SIG-M5 treated with dmso at 0.1 percent for 504 hours (cell line): ENCODE data around the gene CADPS.

Experiments used
- DNase-seq: peaks from one replicate; lab custom pipeline; 2025; ENCODE audit not compliant: unreplicated experiment; lab: John Stamatoyannopoulos, UW

The CADPS gene

DNA sequence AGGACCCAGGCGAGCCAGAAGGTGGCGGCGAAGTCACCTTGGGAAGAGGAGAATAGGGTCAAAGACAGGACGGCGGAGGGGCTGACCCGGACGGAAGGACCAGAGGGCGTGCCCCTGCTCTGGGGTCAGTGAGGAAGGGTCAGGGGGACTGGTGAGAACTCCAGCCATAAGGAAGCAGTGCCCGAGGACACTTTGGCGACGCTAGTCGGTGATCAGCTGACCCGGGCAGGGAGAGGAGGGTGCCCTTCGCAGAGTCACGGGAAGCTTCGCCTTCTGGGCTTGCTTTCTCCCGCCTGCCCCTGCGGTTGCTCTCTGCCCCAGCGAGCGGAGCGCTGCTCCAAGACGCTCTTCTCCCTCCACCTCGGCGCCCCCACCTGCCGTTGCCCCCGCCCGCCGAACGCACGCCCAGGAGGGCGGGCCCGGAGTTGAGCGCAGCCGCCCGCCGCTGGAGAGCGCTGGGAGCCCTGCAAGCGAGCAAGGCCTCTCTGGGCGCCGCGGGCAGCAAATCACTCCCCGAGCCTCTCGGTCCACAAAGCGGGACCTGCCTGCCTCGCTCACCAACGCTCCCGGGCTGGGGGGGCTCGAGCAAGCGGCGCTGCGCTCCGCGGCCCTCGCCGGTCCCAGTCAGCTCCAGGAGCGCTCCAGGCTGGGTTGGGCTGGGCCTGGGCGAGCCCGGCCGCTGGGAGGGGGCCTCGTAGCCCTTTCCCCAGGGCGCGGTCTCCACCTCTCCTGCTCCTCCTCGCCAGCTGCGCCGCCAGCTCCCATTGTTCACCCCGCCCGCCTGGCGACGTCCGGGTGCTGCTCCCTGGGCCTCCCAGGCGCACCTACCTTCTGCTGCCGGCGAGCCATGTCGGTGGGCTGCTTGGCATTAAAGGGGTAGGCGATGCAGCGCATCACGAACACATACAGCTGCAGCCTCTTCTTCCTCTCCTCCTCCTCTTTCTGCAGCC, 1.2 kb downstream of the CADPS start:
- DNase-seq: peak; percentile 33

DNA sequence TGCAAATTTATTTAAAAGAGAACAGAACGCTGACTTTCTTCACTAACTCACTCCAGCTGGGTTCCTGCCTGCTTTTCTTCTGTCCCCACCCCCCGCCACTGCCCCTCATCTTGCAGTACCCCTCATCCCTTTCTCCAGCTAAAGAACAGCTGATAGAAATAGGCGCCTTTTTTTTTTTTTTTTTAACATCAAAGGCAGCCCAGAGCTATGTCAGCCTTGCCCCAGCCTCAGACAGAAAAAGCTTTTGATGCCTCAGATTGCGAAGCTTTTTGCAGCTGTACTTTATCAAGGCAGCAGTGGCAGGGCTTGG, 1.8 kb downstream of the CADPS start:
- no peak for DNase-seq

DNA sequence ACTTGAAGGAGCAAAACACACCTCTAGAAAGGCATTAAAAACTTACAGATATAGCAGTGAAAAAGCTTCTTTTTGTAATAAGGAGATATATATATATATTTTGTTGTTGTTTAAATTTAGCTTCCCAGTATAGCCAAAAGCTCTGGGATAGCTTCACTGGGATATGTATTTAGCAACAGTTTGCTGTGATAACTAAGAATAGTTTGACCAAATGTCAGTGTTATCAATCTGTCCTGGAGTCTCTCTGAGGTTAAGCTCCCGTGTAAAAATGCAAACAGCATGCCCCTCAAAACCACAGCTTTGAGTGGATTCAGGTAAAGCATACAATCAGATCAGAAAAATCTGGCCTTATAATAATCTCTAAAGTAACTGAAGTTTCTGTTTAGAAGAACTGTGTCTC, 2.9 kb downstream of the CADPS start:
- no peak for DNase-seq

DNA sequence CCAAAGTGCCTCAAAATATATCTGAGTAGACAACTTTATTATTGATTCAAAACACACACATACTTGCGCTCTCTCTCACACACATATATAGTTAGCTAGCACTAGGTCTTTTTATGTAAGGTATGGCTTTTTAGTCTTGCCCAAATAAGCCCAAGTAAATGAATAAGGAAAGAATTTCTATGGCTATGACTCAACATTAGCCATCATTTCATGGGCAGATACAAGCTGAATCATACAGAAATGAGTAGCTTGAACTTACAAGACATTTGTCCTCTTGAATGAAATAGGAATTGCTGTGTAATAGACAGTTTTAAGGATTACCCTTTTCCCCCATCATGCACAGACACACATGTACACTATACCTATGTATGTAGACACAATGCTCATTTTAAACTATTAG, 4.9 kb downstream of the CADPS start:
- DNase-seq: no peak

DNA sequence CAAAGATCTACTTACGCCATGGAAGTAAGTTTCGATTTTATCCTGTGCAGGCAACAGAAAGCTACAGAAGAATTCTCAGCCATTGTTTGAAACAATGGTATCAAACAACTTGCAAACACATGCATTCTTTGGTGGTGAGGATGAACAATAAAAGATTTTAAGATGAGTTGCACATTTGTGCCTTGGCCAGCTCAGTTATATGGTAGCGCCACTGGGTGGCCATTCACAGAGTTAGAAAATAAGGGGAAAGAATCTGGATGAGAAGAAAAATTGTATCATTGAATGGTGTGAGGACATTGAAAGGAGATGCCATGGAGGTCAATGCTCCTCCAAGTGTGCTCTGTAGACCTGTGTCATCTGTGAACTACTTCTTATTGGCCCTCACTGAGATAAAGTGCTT, 11.6 kb downstream of the CADPS start:
- DNase-seq: no peak

DNA sequence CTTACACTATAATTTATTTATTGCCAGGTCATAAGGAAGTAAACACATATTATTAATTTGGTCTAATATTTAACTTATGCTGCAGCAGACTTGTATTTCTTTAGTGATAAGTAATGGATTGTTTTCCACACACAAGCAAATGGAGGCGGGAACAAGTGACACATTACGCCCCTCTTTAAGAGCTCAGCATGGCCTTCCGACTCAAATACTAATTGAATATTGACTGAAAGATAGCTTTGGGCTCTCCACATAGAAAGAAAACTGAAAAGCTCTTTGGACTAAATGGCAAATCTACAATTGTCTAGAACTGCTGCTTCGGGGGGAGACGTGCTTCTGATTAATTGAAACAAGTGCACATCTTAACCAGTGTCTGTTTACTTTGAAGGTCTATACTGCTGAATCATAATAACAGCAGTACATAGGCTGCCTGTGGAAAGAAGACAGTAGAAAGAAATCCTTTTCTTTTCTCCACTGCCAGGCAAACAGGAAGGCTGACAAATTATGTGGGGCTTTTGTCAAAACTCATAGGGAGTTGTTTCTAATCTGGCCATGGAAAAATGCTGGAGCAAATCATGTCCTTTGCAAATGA, 15.9 kb downstream of the CADPS start:
- DNase-seq: no peak

DNA sequence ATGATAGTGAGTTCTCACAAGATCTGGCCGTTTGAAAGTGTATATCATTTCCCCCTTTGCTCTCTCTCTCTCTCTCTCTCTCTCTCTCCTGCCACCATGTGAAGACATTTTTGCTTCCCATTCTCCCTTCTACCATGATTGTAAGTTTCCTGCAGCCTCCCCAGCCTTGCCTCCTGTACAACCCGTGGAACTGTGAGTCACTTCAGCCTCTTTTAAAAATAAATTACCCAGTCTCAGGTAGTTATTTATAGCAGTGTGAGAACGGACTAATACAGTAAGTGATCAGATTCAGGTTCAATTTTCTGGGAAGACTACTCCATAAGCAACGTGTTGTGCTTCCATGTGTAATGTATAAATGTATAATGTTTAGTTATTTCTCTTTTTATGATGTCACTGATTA, 29.2 kb downstream of the CADPS start:
- no peak for DNase-seq

DNA sequence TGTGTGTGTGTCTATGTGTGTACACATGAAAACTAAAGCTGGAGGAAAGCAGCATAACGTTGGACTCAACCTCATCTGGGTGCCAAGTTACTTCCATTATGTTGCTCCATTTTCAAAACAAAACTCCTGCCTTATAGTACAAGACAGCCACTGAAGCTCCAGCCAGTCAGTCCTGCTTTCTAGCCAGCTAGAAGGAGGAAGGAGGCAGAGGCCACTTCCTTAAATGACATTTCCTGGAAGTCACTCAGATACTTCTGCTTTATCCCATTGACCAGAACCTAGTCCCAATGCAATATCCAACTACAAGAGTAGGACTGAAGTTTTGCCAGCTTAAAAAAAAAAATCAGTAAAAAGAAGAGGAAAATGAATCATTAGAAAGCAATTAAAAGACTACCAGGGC, 31.7 kb downstream of the CADPS start:
- DNase-seq: no peak

DNA sequence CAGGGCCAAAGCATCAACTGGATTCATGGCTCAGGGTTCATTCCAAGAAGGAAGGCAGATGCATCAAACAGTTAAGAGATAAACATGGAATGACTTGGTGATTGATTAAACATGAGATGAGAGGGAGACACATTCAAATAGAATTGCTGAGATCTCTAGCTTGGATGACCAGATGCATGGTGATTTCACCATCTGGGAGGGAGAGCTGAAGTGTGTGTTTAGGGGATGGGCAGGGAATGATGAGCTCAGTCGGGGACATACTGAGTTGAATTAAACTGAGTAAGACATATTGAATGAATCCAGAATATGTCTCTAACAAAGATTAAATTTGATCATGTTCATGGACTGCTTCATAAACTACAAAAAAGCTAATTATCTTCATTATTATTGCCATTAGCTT, 35.5 kb downstream of the CADPS start:
- DNase-seq: no peak

DNA sequence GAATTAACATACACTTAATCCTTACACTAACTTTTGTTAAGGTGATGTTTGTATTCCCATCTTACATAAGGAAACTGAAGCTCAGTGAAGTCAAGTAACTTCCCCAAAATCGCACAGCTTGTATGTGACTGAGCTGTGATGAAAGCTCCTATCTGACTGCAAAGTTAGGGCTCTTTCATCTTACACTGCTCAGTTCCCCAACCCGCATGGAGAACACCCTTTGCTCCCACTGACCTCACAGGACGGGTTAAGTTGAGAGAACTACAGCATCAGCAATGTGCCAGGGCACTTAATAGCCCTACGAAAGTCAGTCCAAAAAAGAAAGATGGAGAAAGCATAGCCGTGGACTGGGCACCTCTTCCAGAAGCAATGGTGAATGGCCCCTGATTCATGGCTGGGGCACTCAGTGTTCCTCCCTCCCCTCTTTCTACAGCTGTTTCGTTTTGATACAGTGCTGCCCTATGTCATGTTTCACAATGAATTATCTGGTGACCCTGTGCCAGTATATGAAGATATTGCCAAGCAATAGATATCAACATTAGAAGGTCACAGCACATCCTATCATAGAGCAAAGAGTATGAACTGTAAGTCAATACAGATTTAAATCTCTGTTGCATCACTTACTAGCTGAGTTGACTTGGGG, 38.0 kb downstream of the CADPS start:
- no peak for DNase-seq

DNA sequence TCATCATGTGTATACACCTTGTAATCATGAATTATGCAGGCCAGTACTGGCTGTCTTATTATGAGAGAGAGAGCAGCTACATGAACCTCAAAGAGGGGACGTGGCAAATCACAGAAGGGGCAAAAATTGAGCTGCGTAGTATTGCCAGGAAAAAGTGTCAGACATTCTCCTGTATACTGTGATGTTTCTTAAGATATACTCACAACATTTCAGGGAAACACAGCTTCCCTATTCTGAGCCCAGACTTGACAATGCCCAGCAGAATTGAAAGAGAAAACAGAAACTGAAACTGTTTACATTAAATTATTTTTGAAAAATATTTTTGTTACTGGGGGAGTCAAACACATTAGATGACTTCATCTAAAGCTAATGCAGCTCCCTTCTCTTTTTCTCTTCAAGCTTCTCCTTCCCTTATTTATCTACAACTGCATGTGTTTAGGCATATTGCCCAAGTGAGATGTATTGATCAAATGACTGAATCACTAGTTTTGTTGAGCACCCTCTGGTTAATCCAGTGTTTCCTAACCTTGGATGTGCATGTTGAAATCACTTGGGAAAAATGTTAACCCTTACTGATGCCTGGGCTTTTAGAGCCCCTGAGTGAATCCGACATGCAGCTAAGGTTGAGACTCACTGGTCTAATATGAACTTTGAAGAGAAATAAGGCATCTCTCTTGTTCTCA, 39.5 kb downstream of the CADPS start:
- no peak for DNase-seq

DNA sequence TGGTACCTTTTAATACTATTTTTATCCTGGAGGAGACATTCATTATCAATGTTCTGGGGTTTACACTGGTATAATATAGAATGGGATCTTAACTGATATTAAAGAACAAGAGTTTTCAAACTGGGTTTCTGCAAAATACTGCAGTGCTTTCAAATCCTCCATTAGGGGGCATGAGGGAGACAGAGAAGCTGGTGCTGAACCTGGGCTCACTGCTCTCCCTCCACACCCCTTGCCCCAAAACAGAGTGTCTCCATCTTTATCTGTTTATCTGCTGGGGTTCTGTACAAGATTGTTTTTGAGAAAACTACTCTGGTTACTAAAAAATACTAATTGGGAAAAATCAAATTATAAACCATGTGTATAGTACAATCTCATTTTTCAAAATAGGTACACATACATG, 41.7 kb downstream of the CADPS start:
- DNase-seq: peak; percentile 37

DNA sequence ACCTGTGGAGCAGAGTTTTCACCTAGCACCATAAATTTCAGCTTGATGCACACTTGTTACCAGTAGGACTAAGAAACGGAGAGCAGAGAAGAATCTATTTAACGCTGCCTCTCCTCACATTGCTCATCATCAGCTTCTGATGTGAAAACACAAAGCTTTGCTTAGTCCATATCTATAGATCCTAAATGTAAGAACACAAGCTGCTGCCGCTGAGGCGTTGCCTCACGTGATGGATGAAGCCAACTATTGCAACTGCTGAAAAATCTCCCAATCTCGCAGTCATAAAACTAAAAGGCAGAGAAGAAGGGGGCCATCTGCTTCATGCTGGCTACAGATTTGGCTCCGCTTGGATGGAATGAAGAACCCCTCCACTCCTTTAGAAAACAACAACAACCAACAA, 42.7 kb downstream of the CADPS start:
- no peak for DNase-seq

DNA sequence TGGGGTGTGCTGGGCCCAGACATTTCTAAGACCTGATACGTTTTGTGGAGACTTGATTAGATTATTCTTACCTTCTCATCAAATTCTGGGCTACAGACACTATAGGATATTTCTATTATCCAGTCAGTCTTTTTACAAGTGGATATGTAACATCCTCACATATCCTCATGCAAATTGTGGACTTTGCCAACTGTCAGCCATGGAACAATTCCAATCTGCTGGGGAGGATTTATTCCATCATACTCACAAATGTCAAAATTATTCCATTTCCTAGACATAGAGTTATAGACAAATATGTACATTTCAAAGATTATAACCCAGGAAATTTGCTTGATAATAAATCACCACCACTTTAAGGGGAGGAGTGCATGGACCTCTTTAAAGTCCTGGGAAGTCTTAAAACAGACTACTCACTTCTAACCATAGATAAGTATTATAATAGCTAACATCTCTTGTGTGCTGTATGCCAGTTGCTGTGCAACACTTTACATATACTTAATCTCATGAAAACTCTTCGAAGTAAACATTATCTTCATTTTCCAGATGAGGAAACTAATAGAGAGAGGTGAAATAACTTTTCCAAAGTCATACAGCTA, 44.4 kb downstream of the CADPS start:
- no peak for DNase-seq

DNA sequence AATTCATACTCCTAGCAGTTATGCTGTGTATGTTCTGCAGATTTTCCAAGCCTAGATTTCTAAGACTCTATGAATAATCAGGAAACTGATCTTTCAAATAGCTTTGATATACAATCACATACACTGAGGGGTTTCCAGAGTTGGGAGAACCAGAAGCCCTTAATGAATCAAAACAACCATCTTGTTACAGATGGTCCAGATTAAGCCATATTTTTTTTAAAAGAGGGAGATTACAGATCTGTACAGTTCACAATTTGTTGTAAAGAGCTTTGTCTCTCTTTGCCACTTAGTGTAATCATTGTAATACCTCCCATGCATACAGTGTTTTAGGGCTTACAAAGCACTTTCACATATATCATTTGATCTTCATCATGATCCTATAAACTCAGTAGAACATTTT, 47.7 kb downstream of the CADPS start:
- no peak for DNase-seq

DNA sequence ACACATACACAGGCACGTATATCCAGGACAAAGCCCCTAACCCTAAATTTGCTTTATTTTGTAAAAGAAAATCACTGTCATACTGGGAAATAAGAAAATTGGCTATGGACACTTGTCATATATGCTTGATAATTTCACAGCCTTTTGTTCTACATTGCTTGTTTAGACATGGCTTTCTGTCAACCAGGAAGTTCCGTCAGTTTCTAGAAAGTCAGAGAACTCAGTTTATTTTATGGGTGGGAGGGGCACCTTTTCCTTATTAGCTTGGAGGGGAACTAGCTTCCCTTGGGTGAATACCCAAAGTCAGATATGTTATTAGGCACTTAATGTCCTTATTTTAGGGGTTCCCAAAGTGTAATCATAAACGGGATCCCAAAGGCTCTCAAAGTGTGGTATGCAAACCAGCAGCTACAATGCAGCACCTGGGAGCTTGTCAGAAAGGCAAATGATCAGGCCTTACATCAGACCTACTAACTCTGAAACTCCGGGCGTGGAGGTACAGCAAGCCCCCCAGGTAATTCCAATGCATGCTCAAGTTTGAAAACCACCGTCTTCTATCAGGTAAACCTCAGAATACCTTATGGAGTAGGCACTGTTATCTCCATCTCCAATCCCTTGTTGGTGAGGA, 50.1 kb downstream of the CADPS start:
- DNase-seq: no peak

DNA sequence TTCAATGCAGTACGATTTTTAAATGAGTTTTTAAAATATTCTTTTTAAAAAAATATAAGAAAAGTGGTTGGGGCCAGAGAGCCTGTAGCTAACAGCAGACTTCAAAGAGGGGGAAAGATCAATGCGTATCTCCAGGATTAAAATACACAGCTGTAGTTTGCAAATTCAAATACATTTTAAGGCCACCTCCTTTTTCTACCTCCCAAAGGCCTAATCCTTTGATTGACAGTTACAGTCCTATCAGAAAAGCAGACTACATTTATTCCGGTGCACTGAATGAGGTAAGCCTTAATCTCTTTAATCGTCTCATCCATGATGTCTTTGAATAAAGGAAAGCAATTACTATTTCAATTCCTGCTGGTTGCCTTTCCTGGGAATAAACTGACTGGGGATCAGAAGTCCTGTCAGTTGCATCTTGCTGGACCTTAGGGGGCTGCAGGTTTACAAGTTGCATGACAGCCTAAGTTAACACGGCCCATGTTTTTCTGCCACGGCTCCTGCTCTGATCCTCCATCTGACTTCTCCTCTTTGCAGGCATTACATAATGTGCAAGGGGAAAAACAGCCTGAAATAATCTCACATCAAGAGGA, 51.7 kb downstream of the CADPS start:
- DNase-seq: no peak

DNA sequence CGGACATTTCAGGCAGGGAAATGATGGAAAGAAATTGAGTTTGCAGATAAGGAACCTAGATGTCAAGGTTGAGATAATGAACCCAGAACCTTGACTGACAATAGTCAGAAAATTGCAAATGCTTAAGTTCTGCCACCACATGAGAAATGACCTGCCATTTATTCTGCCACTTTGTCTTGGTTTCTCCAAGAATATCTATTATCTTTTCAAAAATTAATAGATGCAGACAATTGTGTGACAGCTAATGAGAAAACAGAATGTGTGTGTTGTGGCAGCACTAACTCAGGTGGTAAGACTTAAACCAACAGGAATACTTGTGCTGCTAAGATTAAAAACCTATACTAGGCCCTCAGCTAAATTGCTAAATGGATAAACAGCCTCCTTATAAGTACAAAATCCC, 52.3 kb downstream of the CADPS start:
- DNase-seq: no peak

DNA sequence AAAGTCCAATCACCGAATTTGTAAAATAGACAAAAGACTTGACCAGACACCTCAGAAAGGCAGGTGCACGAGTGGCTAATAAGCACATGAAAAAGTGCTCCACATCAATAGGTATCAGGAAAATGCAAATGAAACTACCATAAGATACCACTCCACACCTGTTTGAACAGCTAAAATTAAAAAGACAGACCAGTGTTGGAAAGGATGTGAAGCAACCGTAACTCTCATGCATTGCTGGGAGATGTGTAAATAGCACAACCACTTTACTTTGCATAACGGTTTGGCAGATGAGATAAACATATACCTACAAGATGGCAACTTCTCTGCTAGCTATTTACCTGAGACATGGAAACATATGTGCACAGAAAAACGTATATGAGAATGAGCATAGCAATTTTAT, 56.9 kb downstream of the CADPS start:
- DNase-seq: no peak

DNA sequence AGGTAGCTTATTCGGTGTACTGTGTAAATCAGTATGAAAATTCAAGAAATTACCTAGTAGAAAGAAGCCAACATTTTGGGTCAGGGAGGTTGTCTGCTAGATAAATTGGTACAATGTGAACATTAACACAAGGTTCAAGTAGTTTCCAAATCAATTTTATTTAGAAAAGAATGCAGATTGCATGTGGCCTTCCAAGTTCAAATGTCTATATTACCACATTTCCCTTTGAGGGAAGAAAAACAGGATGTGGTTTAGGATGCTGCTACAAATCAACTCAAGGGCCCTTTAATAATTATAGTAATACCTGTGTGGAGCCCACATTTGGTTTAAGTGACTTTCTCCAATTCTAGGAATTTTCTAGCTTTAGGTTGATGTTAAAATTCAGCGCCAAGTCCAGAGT, 57.5 kb downstream of the CADPS start:
- DNase-seq: no peak

DNA sequence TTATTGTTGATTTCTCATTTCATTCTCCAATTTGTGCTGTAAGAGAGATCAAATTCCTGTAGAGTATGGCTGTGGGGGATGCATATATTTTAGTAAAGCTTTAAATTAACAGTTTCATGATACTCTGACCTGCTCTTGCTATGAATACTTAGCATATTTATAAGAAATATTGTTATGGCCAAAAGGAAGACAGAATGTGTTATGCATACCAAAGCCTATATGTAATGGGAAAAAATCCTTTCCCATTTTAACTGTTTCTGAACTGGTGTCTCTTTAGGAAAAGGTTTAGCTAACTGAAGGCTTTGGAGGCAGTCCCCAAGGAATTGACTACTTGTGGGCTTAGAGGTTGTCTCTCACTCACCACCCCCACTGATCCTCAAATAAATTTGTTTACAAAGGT, 59.2 kb downstream of the CADPS start:
- DNase-seq: no peak
